CD4-positive, alpha-beta memory T cell (primary cell): ENCODE results near the gene ERMARD. TPM values are rescaled to one million over a fixed set of nuclear protein-coding genes. Genes with fewer than 3 reads are reported as not detected.
"Not testable (repeated sequence)": the region's sequence is repeated elsewhere in the genome, so short reads cannot be mapped to it uniquely, and the experiment has no call there.

ENCODE experiments used
- CTCF ChIA-PET: fragments of 350-600 bp; sonication (Branson Sonifier 250); formaldehyde crosslinking; loops from one replicate; lab custom pipeline; 2021; ENCODE audit warnings: inconsistent platforms; ENCODE audit not compliant: partially characterized antibody; lab: Charles Lee
- POLR2A ChIA-PET: fragments of 350-600 bp; sonication (Branson Sonifier 250); formaldehyde crosslinking; loops from one replicate; lab custom pipeline; 2021; ENCODE audit not compliant: partially characterized antibody; lab: Charles Lee
- DNase-seq, 5 donors: peaks; one replicate each; pipeline versions ENCODE4 v3.0.0 to v3.0.0-alpha.2; 2020 to 2022; ENCODE audit warnings: mixed read lengths in 1 of 5
- H3K27ac ChIP-seq: one replicate; pipeline ENCODE4 v1.7.0; 2013; ENCODE audit warnings: low read depth, low read length
- H3K27me3 ChIP-seq: 2 replicates; pipeline ENCODE4 v1.7.0; 2013; ENCODE audit warnings: mild to moderate bottlenecking, low read length, moderate library complexity; ENCODE audit not compliant: insufficient read depth
- H3K36me3 ChIP-seq: 2 replicates; pipeline ENCODE4 v1.7.0; 2013; ENCODE audit warnings: mild to moderate bottlenecking, low read length, moderate library complexity; ENCODE audit not compliant: insufficient read depth
- H3K4me1 ChIP-seq: 2 replicates; pipeline ENCODE4 v1.7.0; 2013; ENCODE audit warnings: mild to moderate bottlenecking, low read length, moderate library complexity; ENCODE audit not compliant: insufficient read depth
- H3K4me3 ChIP-seq, 2 donors: one replicate each; pipeline ENCODE4 v1.7.0; 2013; ENCODE audit warnings: low read length in 2 of 2, mild to moderate bottlenecking in 1 of 2
- H3K9me3 ChIP-seq, 2 donors: one replicate each; pipeline ENCODE4 v1.7.0; 2013; ENCODE audit warnings: low read length in 2 of 2, control low read depth in 1 of 2; ENCODE audit not compliant: control insufficient read depth in 1 of 2
- H3K27ac Mint-ChIP-seq, 7 donors: one replicate each; pipeline ENCODE4 v1.8.0; 2020 to 2021; ENCODE audit warnings: mixed read lengths in 7 of 7, mild to moderate bottlenecking in 6 of 7, inconsistent platforms in 3 of 7, moderate library complexity in 3 of 7
- H3K27me3 Mint-ChIP-seq, 2 donors: one replicate each; pipeline ENCODE4 v1.8.0; 2020 to 2021; ENCODE audit warnings: mixed read lengths in 2 of 2
- H3K36me3 Mint-ChIP-seq, 2 donors: one replicate each; pipeline ENCODE4 v1.8.0; 2020 to 2021; ENCODE audit warnings: mixed read lengths in 2 of 2, inconsistent platforms in 1 of 2, mild to moderate bottlenecking in 1 of 2
- H3K4me1 Mint-ChIP-seq, 4 donors: one replicate each; pipeline ENCODE4 v1.8.0; 2020 to 2021; ENCODE audit warnings: mixed read lengths in 4 of 4, mild to moderate bottlenecking in 1 of 4
- H3K4me3 Mint-ChIP-seq, 8 donors: one replicate each; pipeline ENCODE4 v1.8.0; 2020 to 2021; ENCODE audit warnings: mixed read lengths in 8 of 8, mild to moderate bottlenecking in 7 of 8, moderate library complexity in 6 of 8, inconsistent platforms in 3 of 8
- H3K9me3 Mint-ChIP-seq, 8 donors: one replicate each; pipeline ENCODE4 v1.8.0; 2020 to 2021; ENCODE audit warnings: mixed read lengths in 8 of 8, mild to moderate bottlenecking in 5 of 8, inconsistent platforms in 3 of 8, moderate library complexity in 1 of 8
- intact Hi-C: fragments of 100-400 bp; cut with micrococcal nuclease; formaldehyde crosslinking; loops from one replicate; pipeline ENCODE4 v1.15.1; 2023
- polyA plus RNA-seq, 2 donors: library from polyadenylated mRNA; unstranded; fragments of 300-500 nt; fragmentation: Illumina TruSeq; gene quantifications; one replicate each; pipeline ENCODE4 v1.2.3, GENCODE V29; 2021
- total RNA-seq, 2 experiments: library from RNA; stranded (reverse); gene quantifications; one replicate each; pipeline ENCODE4 v1.2.3, GENCODE V29; 2021

ERMARD gene
- total and polyA plus RNA-seq, 4 experiments from 2014 or later, result 11.0 to 41.4 (median 22.6) TPM

DNA sequence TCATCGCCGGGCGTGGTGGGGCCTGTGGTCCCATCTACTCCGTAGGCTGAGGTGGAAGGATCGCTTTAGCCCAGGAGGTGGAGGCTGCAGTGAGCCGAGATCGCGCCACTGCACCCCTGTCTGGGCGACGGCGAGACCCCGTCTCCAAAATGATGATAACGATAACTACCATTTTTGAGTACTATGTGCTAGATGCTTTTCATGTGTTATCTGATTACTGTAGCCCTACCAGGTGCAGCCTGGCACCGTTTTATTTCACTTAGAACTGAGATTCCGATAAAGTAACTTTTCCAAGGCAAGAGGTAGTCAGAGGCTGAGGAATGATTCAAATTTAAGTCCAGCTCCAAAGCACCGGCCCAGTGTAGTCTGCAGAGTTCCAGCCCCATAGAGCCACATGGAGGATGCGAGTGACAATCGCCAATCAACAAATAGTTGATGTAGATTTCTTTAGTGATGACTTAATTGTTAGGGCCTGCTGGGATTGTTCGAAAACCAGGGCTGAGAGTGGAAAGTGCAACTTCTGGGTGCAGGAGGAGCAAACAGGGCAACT, 727 bp downstream of the ERMARD start:
- peaks cover 18 to 39% (median 31%) of the 10 kb centered on the region in 4 donors for H3K4me1 Mint-ChIP-seq
- DNase-seq, result peak in 1 of 5 donors; percentile 5
- Histone ChIP-seq H3K36me3 (no peaks in the 10 kb centered on the region), H3K4me1 (peaks cover 24% of the 10 kb centered on the region), H3K4me3 (peak overlapping the region; percentile 60 to 90), H3K27ac (peak overlapping the region; percentile 93), H3K27me3 (no peaks in the 10 kb centered on the region), H3K9me3 (no peaks in the 10 kb centered on the region)
- POLR2A ChIA-PET, result interaction anchor here (0.8 to 6.4 kb wide), 16 partner anchors 7 to 832 kb away, joined by 3 to 100 read pairs (median 4); partner anchors contain the start of genes C6orf120, FAM120B, PDCD2 and PHF10
- H3K4me3 Mint-ChIP-seq, result peak overlapping the region; percentile 82 to 100 (median 90)
- CTCF ChIA-PET, result interaction anchor here (1.2 to 1.9 kb wide), 5 partner anchors 30 to 778 kb away, joined by 3 to 5 read pairs (median 4); no protein-coding TSS in a partner anchor
- H3K27ac Mint-ChIP-seq, result peak overlapping the region; percentile 93 to 100 (median 96)
- intact Hi-C loops, result no loop called here
- peaks cover 0 to 9% (median 0%) of the 10 kb centered on the region in 8 donors for H3K9me3 Mint-ChIP-seq
- H3K27me3 Mint-ChIP-seq, result no peaks in the 10 kb centered on the region
- peaks cover 7 to 19% of the 10 kb centered on the region in 2 donors for H3K36me3 Mint-ChIP-seq

- no peak for DNase-seq
- no peak overlapping the region for H3K27ac ChIP-seq
- Mint-ChIP-seq H3K4me3 (no peak overlapping the region), H3K27me3 (no peaks in the 10 kb centered on the region), H3K9me3 (no peaks in the 10 kb centered on the region), H3K36me3 (peaks cover 29 to 47% of the 10 kb centered on the region in 2 donors), H3K4me1 (peaks cover 21 to 33% (median 26%) of the 10 kb centered on the region in 4 donors), H3K27ac (peak overlapping the region in 1 of 7 donors; percentile 25)
- ChIA-PET CTCF (interaction anchor here (1.7 kb wide), 1 partner anchor 35 kb away, joined by 4 read pairs; no protein-coding TSS in a partner anchor), POLR2A (no interaction called here)
- no peak overlapping the region for H3K4me3 ChIP-seq
- H3K4me1 ChIP-seq, result peaks cover 21% of the 10 kb centered on the region
- no peaks in the 10 kb centered on the region for H3K27me3 ChIP-seq
- H3K36me3 ChIP-seq, result peaks cover 16% of the 10 kb centered on the region
- no peaks in the 10 kb centered on the region for H3K9me3 ChIP-seq
- intact Hi-C loops, result no loop called here
Measured at GRCh38 chr6:169755162-169755561, 3.7 kb downstream of the ERMARD start.

DNA sequence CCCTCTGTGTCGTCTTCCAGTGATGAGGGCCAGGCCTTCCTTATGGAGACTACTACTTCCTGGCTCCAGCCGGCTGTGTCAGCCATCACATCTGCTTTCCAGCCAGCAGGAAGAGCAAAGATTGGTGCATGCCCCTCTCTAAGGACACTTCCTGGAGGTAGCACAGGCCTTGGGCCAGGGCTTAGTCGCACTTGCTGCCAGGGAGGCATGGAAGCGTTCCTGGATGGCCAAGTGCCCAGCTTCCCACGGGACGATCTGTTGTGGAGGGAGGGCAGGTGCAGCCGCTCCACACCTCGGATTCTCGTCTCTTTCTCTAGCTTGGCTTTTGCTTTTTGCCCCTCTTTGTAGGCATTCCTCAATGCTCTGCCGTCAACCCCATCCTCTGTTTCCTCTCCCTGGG, 11.9 kb downstream of the ERMARD start:
- POLR2A ChIA-PET, result interaction anchor here (1.1 kb wide), 1 partner anchor 11 kb away, joined by 4 read pairs; the partner anchor contains the start of genes DYNLT2 and ERMARD
- H3K4me3 Mint-ChIP-seq, result peak overlapping the region in 1 of 8 donors; percentile 41
- Histone ChIP-seq H3K27ac (no peak overlapping the region), H3K27me3 (no peaks in the 10 kb centered on the region), H3K4me1 (no peaks in the 10 kb centered on the region), H3K36me3 (peaks cover 41% of the 10 kb centered on the region), H3K4me3 (no peak overlapping the region), H3K9me3 (no peaks in the 10 kb centered on the region)
- H3K36me3 Mint-ChIP-seq, result peaks cover 68 to 79% of the 10 kb centered on the region in 2 donors
- H3K4me1 Mint-ChIP-seq, result peaks cover 0 to 11% (median 2%) of the 10 kb centered on the region in 4 donors
- H3K9me3 Mint-ChIP-seq, result peaks cover 0 to 2% (median 0%) of the 10 kb centered on the region in 8 donors
- intact Hi-C loops, result no loop called here
- no peak overlapping the region for H3K27ac Mint-ChIP-seq
- no peak for DNase-seq
- no peaks in the 10 kb centered on the region for H3K27me3 Mint-ChIP-seq
- CTCF ChIA-PET, result interaction anchor here (0.7 kb wide), 1 partner anchor 804 kb away, joined by 3 read pairs; no protein-coding TSS in a partner anchor

GRCh38 chr6:169763881-169764280, 12.5 kb downstream of the ERMARD start:
- peaks cover 62 to 76% of the 10 kb centered on the region in 2 donors for H3K36me3 Mint-ChIP-seq
- Histone ChIP-seq H3K4me1 (no peaks in the 10 kb centered on the region), H3K4me3 (no peak overlapping the region), H3K27me3 (no peaks in the 10 kb centered on the region), H3K27ac (no peak overlapping the region), H3K9me3 (no peaks in the 10 kb centered on the region), H3K36me3 (peaks cover 38% of the 10 kb centered on the region)
- peaks cover 0 to 2% (median 0%) of the 10 kb centered on the region in 8 donors for H3K9me3 Mint-ChIP-seq
- H3K4me3 Mint-ChIP-seq, result peak overlapping the region in 1 of 8 donors; percentile 41
- no peak for DNase-seq
- H3K27ac Mint-ChIP-seq, result no peak overlapping the region
- H3K27me3 Mint-ChIP-seq, result no peaks in the 10 kb centered on the region
- ChIA-PET CTCF (interaction anchor here (0.7 kb wide), 1 partner anchor 804 kb away, joined by 3 read pairs; no protein-coding TSS in a partner anchor), POLR2A (interaction anchor here (0.6 to 1.1 kb wide), 2 partner anchors 11 to 12 kb away, joined by 3 to 4 read pairs; partner anchors contain the start of genes DYNLT2 and ERMARD)
- intact Hi-C loops, result no loop called here
- H3K4me1 Mint-ChIP-seq, result peaks cover 0 to 8% (median 2%) of the 10 kb centered on the region in 4 donors

DNA sequence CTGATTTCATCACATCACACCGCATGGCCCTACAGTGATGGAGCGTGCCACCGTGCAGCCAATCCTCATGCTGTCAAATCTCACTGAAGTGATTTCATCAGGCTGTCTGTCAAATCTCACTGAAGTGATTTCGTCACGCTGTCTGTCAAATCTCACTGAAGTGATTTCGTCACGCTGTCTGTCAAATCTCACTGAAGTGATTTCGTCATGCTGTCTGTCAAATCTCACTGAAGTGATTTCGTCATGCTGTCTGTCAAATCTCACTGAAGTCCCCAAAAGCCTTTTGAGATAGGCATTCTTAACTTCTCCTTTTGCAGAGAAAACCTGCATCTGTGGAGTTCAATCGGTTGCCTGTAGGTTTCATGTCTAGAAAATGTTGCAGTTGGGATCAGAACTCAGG, 14.4 kb downstream of the ERMARD start:
- H3K9me3 ChIP-seq, DNase-seq, H3K27ac Mint-ChIP-seq, POLR2A ChIA-PET, H3K27me3 Mint-ChIP-seq, H3K4me3 ChIP-seq, H3K4me3 Mint-ChIP-seq, CTCF ChIA-PET, H3K27me3 ChIP-seq, H3K27ac ChIP-seq, intact Hi-C loops, H3K9me3 Mint-ChIP-seq, H3K4me1 ChIP-seq, H3K4me1 Mint-ChIP-seq: not testable (repeated sequence)
- H3K36me3 ChIP-seq, result peaks cover 22% of the 10 kb centered on the region
- H3K36me3 Mint-ChIP-seq, result peaks cover 44 to 68% of the 10 kb centered on the region in 2 donors

- DNase-seq, result no peak
- H3K27me3 Mint-ChIP-seq, result no peaks in the 10 kb centered on the region
- no peak overlapping the region for H3K27ac Mint-ChIP-seq
- peaks cover 0 to 2% (median 0%) of the 10 kb centered on the region in 8 donors for H3K9me3 Mint-ChIP-seq
- H3K27me3 ChIP-seq, result no peaks in the 10 kb centered on the region
- ChIA-PET CTCF (no interaction called here), POLR2A (no interaction called here)
- H3K9me3 ChIP-seq, result no peaks in the 10 kb centered on the region
- H3K36me3 ChIP-seq, result peaks cover 18% of the 10 kb centered on the region
- intact Hi-C loops, result no loop called here
- no peak overlapping the region for H3K4me3 Mint-ChIP-seq
- no peaks in the 10 kb centered on the region for H3K4me1 ChIP-seq
- H3K27ac ChIP-seq, result no peak overlapping the region
- peaks cover 0 to 7% (median 0%) of the 10 kb centered on the region in 4 donors for H3K4me1 Mint-ChIP-seq
- peaks cover 43 to 66% of the 10 kb centered on the region in 2 donors for H3K36me3 Mint-ChIP-seq
- H3K4me3 ChIP-seq, result no peak overlapping the region
Measured at GRCh38 chr6:169766232-169766631, 14.8 kb downstream of the ERMARD start.

- H3K4me1 ChIP-seq, result no peaks in the 10 kb centered on the region
- Mint-ChIP-seq H3K4me3 (no peak overlapping the region), H3K4me1 (peaks cover 0 to 7% (median 0%) of the 10 kb centered on the region in 4 donors), H3K9me3 (peaks cover 0 to 2% (median 0%) of the 10 kb centered on the region in 8 donors), H3K27ac (peak overlapping the region in 2 of 7 donors; percentile 7 to 10), H3K27me3 (no peaks in the 10 kb centered on the region), H3K36me3 (peaks cover 41 to 67% of the 10 kb centered on the region in 2 donors)
- CTCF ChIA-PET, result no interaction called here
- no peaks in the 10 kb centered on the region for H3K27me3 ChIP-seq
- peaks cover 17% of the 10 kb centered on the region for H3K36me3 ChIP-seq
- intact Hi-C loops, result no loop called here
- no peak overlapping the region for H3K4me3 ChIP-seq
- no peak for DNase-seq
- no peaks in the 10 kb centered on the region for H3K9me3 ChIP-seq
- POLR2A ChIA-PET, result no interaction called here
- no peak overlapping the region for H3K27ac ChIP-seq
Measured at GRCh38 chr6:169766921-169767736, 15.7 kb downstream of the ERMARD start.
